Fibroblast of mammary gland (primary cell): ENCODE results near the gene LMAN2L.

ENCODE experiments used
- DNase-seq: peaks from one replicate; pipeline ENCODE4 v3.0.0-alpha.2; 2010; ENCODE audit warnings: low read depth
- H3K4me3 ChIP-seq: 2 replicates; pipeline ENCODE4 v1.5.1; 2011; ENCODE audit warnings: low read depth, mild to moderate bottlenecking, low read length, moderate library complexity; ENCODE audit not compliant: control insufficient read depth
- TF ChIP-seq, protein P1 (sequence below): conservative IDR thresholded peaks from 2 replicates; pipeline ENCODE4 v1.5.1; 2011; ENCODE audit warnings: low read depth, low read length, inconsistent platforms; ENCODE audit not compliant: control insufficient read depth, insufficient read depth

Gene LMAN2L

DNA sequence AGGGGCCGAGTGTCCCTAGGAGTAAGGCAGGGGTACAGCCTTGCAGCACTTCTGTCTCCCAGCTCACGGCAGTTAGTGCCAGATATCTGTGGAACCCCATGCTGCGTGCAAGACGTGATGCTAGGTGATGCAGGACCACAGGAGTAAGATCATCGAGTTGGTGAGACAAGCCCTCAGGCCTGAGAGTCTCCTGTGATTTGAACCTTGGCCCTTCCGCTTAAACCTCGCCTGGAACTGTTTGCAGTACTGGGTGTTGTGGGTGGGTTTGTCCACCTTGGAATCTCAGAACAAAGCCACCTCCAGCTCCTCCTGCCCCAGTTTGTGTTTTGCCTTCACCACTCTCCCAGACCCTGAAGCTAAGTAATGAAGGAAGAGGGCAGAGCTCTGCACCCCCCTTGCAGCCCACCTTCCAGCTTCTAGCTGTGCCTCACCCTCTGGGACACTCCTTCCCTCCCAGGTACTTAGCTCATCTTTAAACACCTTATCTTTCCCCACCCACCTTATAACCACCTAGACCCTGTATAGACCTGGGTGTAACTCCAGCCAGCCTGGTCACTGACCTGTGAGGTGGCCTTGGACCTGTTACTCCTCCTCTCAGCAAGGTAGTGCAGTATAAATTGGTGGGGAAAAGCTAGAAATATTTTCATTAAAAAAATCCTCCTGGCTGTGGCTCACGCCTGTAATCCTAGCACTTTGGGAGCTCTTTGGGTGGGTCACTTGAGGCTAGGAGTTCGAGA lies 27.4 kb upstream of the LMAN2L start:
- DNase-seq, result no peak
- TF ChIP-seq, protein P1, sequence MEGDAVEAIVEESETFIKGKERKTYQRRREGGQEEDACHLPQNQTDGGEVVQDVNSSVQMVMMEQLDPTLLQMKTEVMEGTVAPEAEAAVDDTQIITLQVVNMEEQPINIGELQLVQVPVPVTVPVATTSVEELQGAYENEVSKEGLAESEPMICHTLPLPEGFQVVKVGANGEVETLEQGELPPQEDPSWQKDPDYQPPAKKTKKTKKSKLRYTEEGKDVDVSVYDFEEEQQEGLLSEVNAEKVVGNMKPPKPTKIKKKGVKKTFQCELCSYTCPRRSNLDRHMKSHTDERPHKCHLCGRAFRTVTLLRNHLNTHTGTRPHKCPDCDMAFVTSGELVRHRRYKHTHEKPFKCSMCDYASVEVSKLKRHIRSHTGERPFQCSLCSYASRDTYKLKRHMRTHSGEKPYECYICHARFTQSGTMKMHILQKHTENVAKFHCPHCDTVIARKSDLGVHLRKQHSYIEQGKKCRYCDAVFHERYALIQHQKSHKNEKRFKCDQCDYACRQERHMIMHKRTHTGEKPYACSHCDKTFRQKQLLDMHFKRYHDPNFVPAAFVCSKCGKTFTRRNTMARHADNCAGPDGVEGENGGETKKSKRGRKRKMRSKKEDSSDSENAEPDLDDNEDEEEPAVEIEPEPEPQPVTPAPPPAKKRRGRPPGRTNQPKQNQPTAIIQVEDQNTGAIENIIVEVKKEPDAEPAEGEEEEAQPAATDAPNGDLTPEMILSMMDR, result no peak
- H3K4me3 ChIP-seq, result no peak overlapping the region

DNA sequence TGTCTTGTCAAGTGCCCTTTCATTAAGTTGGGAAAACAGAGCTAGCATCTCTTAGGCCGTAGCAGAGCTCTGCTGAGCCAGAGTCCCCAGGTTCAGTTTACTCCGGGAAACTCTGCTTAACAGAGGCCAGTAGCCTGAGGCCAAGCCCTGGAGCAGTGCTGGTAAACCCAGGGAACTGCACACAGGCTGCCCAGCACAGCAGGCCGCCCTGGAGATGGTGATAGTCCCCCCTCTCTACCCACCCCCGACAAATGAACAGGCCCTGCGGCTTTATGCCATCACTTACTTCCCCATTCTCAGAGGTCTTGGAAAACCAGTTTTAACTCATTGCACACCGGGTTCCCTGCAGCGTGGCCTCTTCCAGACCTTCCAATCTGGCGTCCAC lies 24.4 kb upstream of the LMAN2L start:
- no peak for DNase-seq
- TF ChIP-seq, protein P1, result no peak
- no peak overlapping the region for H3K4me3 ChIP-seq

GRCh38 chr2:96763511-96764252 lies 23.8 kb upstream of the LMAN2L start:
- no peak for DNase-seq
- TF ChIP-seq, protein P1, result peak; percentile 36
- H3K4me3 ChIP-seq, result no peak overlapping the region

GRCh38 chr2:96762529-96763311 lies 22.9 kb upstream of the LMAN2L start:
- DNase-seq, result no peak
- TF ChIP-seq, protein P1, result no peak
- peak overlapping the region; percentile 22 for H3K4me3 ChIP-seq

GRCh38 chr2:96760986-96761832 lies 21.3 kb upstream of the LMAN2L start:
- peak overlapping the region; percentile 68 for H3K4me3 ChIP-seq
- peak; percentile 38 for DNase-seq
- TF ChIP-seq, protein P1, result no peak
